Measurements from ENCODE around the gene HDAC8.
"Not testable (repeated sequence)": the region's sequence is repeated elsewhere in the genome, so short reads cannot be mapped to it uniquely, and the experiment has no call there.

The HDAC8 gene

GRCh38 chrX:72566448-72566847 is 6.2 kb downstream of the HDAC8 start:
- H3K27ac ChIP-seq, result no peak overlapping the region
- no peak for TF ChIP-seq CTCF (conservative IDR thresholded peaks at IDR 0.05)
- TF ChIP-seq ZFX (IDR thresholded peaks at IDR 0.05), result no peak

- H3K27ac ChIP-seq, result not testable (repeated sequence)
Measured at GRCh38 chrX:72559655-72560054, 13.0 kb downstream of the HDAC8 start.

- H3K27ac ChIP-seq, result no peak overlapping the region
- TF ChIP-seq CTCF (conservative IDR thresholded peaks at IDR 0.05) (no peak), ZFX (IDR thresholded peaks at IDR 0.05) (no peak)
Measured at GRCh38 chrX:72554448-72555140, 18.0 kb downstream of the HDAC8 start.

GRCh38 chrX:72552443-72552842 is 20.2 kb downstream of the HDAC8 start:
- not testable (repeated sequence) for H3K27ac ChIP-seq

GRCh38 chrX:72545990-72546389 is 26.7 kb downstream of the HDAC8 start:
- TF ChIP-seq ZFX (IDR thresholded peaks at IDR 0.05) (no peak), CTCF (conservative IDR thresholded peaks at IDR 0.05) (peak; percentile 39)
- no peak overlapping the region for H3K27ac ChIP-seq

- TF ChIP-seq ZFX (IDR thresholded peaks at IDR 0.05) (no peak), CTCF (conservative IDR thresholded peaks at IDR 0.05) (peak; percentile 55)
- no peak overlapping the region for H3K27ac ChIP-seq
Measured at GRCh38 chrX:72540318-72540717, 32.3 kb downstream of the HDAC8 start.

GRCh38 chrX:72539822-72540221 is 32.8 kb downstream of the HDAC8 start:
- H3K27ac ChIP-seq, result no peak overlapping the region
- TF ChIP-seq ZFX (IDR thresholded peaks at IDR 0.05) (no peak), CTCF (conservative IDR thresholded peaks at IDR 0.05) (no peak)

GRCh38 chrX:72536542-72536941 is 36.1 kb downstream of the HDAC8 start:
- TF ChIP-seq CTCF (conservative IDR thresholded peaks at IDR 0.05), result no peak
- TF ChIP-seq ZFX (IDR thresholded peaks at IDR 0.05), result no peak
- no peak overlapping the region for H3K27ac ChIP-seq

All from C4-2B (cell line).